ENCODE results near the gene PMS2. TPM values are rescaled to one million over a fixed set of nuclear protein-coding genes. Genes with fewer than 3 reads are reported as not detected.
"Not testable (repeated sequence)": the region's sequence is repeated elsewhere in the genome, so short reads cannot be mapped to it uniquely, and the experiment has no call there.

Gene PMS2
- total RNA-seq, 1 donor from 2014 or later: 24.3 TPM

- Mint-ChIP-seq H3K36me3 (ENCODE audit: unreplicated experiment) (no peaks in the 10 kb centered on the region), H3K27me3 (ENCODE audit: unreplicated experiment) (peaks cover 1% of the 10 kb centered on the region), H3K9me3 (ENCODE audit: unreplicated experiment) (no peaks in the 10 kb centered on the region), H3K4me1 (ENCODE audit: low read depth, unreplicated experiment) (peaks cover 3% of the 10 kb centered on the region), H3K27ac (ENCODE audit: unreplicated experiment) (no peak overlapping the region), H3K4me3 (ENCODE audit: unreplicated experiment) (no peak overlapping the region)
- DNase-seq: no peak
- no peak for TF ChIP-seq CTCF (IDR thresholded peaks at IDR 0.05; ENCODE audit: partially characterized antibody, unreplicated experiment)
Measured at GRCh38 chr7:6012355-6013104, 3.7 kb upstream of the PMS2 start.

- no peak overlapping the region for H3K27ac Mint-ChIP-seq (ENCODE audit: unreplicated experiment)
- no peaks in the 10 kb centered on the region for H3K36me3 Mint-ChIP-seq (ENCODE audit: unreplicated experiment)
- no peaks in the 10 kb centered on the region for H3K27me3 Mint-ChIP-seq (ENCODE audit: unreplicated experiment)
Measured at GRCh38 chr7:6011541-6011940, 2.7 kb upstream of the PMS2 start.

GRCh38 chr7:6010370-6010769, 1.5 kb upstream of the PMS2 start:
- not testable (repeated sequence) for H3K9me3 Mint-ChIP-seq (ENCODE audit: unreplicated experiment); DNase-seq; H3K27me3 Mint-ChIP-seq (ENCODE audit: unreplicated experiment); H3K4me1 Mint-ChIP-seq (ENCODE audit: low read depth, unreplicated experiment); H3K36me3 Mint-ChIP-seq (ENCODE audit: unreplicated experiment)
- peak overlapping the region; percentile 83 for H3K4me3 Mint-ChIP-seq (ENCODE audit: unreplicated experiment)
- peak overlapping the region; percentile 82 for H3K27ac Mint-ChIP-seq (ENCODE audit: unreplicated experiment)

More at GRCh38 chr7:6011541-6011940, 2.7 kb upstream of the PMS2 start:
- Mint-ChIP-seq H3K9me3 (ENCODE audit: unreplicated experiment) (no peaks in the 10 kb centered on the region), H3K4me1 (ENCODE audit: low read depth, unreplicated experiment) (peaks cover 3% of the 10 kb centered on the region), H3K4me3 (ENCODE audit: unreplicated experiment) (no peak overlapping the region)
- TF ChIP-seq CTCF (IDR thresholded peaks at IDR 0.05; ENCODE audit: partially characterized antibody, unreplicated experiment): no peak
- DNase-seq: no peak

GRCh38 chr7:6007835-6008590, 836 bp downstream of the PMS2 start:
- peak overlapping the region; percentile 84 for H3K4me3 Mint-ChIP-seq (ENCODE audit: unreplicated experiment)
- H3K27ac Mint-ChIP-seq (ENCODE audit: unreplicated experiment); H3K36me3 Mint-ChIP-seq (ENCODE audit: unreplicated experiment); H3K27me3 Mint-ChIP-seq (ENCODE audit: unreplicated experiment); DNase-seq; H3K9me3 Mint-ChIP-seq (ENCODE audit: unreplicated experiment); H3K4me1 Mint-ChIP-seq (ENCODE audit: low read depth, unreplicated experiment): not testable (repeated sequence)

GRCh38 chr7:6007386-6007785, 1.5 kb downstream of the PMS2 start:
- no peak for TF ChIP-seq CTCF (IDR thresholded peaks at IDR 0.05; ENCODE audit: partially characterized antibody, unreplicated experiment)
- H3K27ac Mint-ChIP-seq (ENCODE audit: unreplicated experiment): no peak overlapping the region
- H3K9me3 Mint-ChIP-seq (ENCODE audit: unreplicated experiment): no peaks in the 10 kb centered on the region
- no peaks in the 10 kb centered on the region for H3K27me3 Mint-ChIP-seq (ENCODE audit: unreplicated experiment)
- no peaks in the 10 kb centered on the region for H3K36me3 Mint-ChIP-seq (ENCODE audit: unreplicated experiment)
- no peak for DNase-seq
- H3K4me1 Mint-ChIP-seq (ENCODE audit: low read depth, unreplicated experiment): peaks cover 3% of the 10 kb centered on the region
- peak overlapping the region; percentile 5 for H3K4me3 Mint-ChIP-seq (ENCODE audit: unreplicated experiment)

Measured in glutamatergic neuron (in vitro differentiated cells).